Femur (tissue), 1 donor: ENCODE results near the gene CALR3.
"Not testable (repeated sequence)": the region's sequence is repeated elsewhere in the genome, so short reads cannot be mapped to it uniquely, and the experiment has no call there.

Experiments used
- DNase-seq: peaks from one replicate; pipeline ENCODE4 v3.0.0-alpha.2; 2017

Gene CALR3

GRCh38 chr19:16495982-16496612 lies at the start of gene CALR3, which contains the start of gene C19orf44:
TSS of gene CALR3 (minus strand) at chr19:16496167. CDS start at chr19:16496129, 38 bp downstream.
TSS of gene C19orf44 (plus strand) at chr19:16496394. CDS start at chr19:16500793, 4,399 bp downstream.
- peak; percentile 99 for DNase-seq

- DNase-seq, result no peak
These were observed 48.7 kb upstream of the CALR3 start for GRCh38 chr19:16544473-16545231.

GRCh38 chr19:16543734-16544133 lies 47.8 kb upstream of the CALR3 start:
- not testable (repeated sequence) for DNase-seq

GRCh38 chr19:16542910-16543472 lies 47.0 kb upstream of the CALR3 start:
- no peak for DNase-seq

GRCh38 chr19:16542045-16542909 lies 46.3 kb upstream of the CALR3 start, which contains the start of gene CHERP:
TSS of gene CHERP (minus strand) at chr19:16542437. CDS start at chr19:16542378, 59 bp downstream.
- DNase-seq, result peak; percentile 97

- DNase-seq, result no peak
These were observed 45.6 kb upstream of the CALR3 start for GRCh38 chr19:16541526-16542044.

- no peak for DNase-seq
These were observed 45.0 kb upstream of the CALR3 start for GRCh38 chr19:16540948-16541347.

- no peak for DNase-seq
These were observed 41.1 kb upstream of the CALR3 start for GRCh38 chr19:16537111-16537510.

GRCh38 chr19:16536130-16536529 lies 40.2 kb upstream of the CALR3 start:
- DNase-seq, result no peak

GRCh38 chr19:16535381-16535780 lies 39.4 kb upstream of the CALR3 start:
- no peak for DNase-seq

GRCh38 chr19:16532440-16533234 lies 36.7 kb upstream of the CALR3 start:
- DNase-seq, result no peak

GRCh38 chr19:16531380-16531669 lies 35.4 kb upstream of the CALR3 start:
- DNase-seq, result no peak

- no peak for DNase-seq
These were observed 34.8 kb upstream of the CALR3 start for GRCh38 chr19:16530540-16531379.

- no peak for DNase-seq
These were observed 33.6 kb upstream of the CALR3 start for GRCh38 chr19:16529466-16530144.

GRCh38 chr19:16527971-16528521 lies 32.1 kb upstream of the CALR3 start:
- DNase-seq, result no peak

- DNase-seq, result no peak
These were observed 31.5 kb upstream of the CALR3 start for GRCh38 chr19:16527334-16527935.

- DNase-seq, result no peak
These were observed 29.9 kb upstream of the CALR3 start for GRCh38 chr19:16525751-16526481.

- no peak for DNase-seq
These were observed 29.2 kb upstream of the CALR3 start for GRCh38 chr19:16524991-16525734.
